ENCODE measurements around the gene TRPT1. TPM values are rescaled to one million over a fixed set of nuclear protein-coding genes. Genes with fewer than 3 reads are reported as not detected.

Gene TRPT1
- total RNA-seq, 1 donor from 2014 or later, result 110 TPM

DNA sequence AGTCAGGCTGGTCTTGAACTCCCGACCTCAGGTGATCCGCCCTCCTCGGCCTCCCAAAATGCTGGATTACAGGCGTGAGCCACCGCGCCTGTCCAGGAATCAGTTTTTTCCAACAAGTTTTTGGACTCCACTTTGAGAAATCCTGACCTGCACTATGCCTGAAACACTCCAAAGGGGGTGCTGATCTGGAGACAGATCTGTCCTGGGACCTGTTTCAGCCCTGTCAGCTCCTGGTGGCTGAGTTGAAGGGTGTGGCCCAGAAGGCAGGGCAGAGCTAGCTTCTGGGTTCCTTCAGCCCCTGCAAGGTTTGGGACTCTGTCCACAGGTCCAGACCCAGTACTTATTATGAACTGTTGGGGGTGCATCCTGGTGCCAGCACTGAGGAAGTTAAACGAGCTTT lies 5.6 kb upstream of the TRPT1 start:
- DNase-seq (ENCODE audit: low read depth), result no peak

DNA sequence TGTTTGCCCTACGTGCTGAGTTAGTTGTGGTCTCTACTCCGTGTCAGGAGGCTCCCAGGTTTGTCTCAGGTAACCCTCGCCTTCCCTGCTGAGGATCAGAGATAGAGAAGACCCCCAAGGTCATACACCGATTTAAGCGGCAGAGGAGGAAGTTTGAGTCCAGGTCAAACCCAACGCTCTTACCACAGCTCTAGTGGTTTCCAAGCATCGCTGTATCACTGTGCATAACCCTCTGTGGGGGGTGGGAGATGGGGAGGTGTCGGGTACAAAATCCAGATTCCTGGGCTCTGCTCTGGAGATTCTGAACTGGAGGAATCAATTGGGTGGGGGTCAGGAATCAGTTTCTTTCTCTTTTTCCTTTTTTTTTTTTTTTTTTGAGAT lies 5.0 kb upstream of the TRPT1 start:
- DNase-seq (ENCODE audit: low read depth), result no peak

DNA sequence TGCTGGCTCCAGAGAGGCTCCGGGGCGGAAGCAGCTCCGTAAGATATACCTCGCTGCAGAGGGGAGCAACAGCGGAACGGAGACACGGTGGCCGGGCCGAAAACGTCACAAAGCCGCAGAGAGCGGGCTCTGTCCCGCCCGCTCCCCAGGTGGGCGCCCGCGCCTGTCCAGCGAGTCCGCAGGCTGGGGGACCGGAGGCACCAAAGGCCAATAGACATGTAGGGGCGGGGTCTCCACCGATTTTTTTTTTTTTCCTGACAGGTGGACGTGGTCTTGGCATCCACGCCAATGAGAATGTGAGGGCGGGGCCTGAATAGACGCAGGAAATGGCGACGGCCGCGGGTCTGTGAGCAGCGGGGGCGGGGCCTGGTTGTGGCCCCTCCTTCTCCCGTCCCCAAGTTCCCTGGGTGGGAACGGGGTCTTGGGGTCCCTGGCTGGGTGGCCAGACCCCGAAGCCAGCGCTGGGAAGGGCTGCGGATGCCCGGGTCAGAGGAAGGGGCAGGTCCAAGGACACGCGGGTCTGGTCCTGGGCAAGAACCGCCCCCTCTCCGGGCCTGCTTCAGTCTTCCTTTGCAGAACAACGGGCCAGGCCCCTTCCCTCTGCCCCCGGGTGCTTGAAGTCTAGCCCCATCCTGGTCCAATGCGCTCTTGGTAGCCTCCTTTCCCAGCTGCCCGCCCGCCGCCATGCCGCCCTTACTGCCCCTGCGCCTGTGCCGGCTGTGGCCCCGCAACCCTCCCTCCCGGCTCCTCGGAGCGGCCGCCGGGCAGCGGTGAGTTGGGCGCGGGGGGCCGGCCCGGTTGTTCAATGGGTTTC lies 4.4 kb upstream of the TRPT1 start, which contains the start of gene DNAJC4:
Gene DNAJC4, plus strand, starts transcription at position 378 of the 814 bp plus-strand sequence. Its CDS starts 307 bp downstream, at position 685.
- DNase-seq (ENCODE audit: low read depth), result peak; percentile 83

GRCh38 chr11:64229744-64230170 lies 3.8 kb upstream of the TRPT1 start:
- DNase-seq (ENCODE audit: low read depth), result no peak

DNA sequence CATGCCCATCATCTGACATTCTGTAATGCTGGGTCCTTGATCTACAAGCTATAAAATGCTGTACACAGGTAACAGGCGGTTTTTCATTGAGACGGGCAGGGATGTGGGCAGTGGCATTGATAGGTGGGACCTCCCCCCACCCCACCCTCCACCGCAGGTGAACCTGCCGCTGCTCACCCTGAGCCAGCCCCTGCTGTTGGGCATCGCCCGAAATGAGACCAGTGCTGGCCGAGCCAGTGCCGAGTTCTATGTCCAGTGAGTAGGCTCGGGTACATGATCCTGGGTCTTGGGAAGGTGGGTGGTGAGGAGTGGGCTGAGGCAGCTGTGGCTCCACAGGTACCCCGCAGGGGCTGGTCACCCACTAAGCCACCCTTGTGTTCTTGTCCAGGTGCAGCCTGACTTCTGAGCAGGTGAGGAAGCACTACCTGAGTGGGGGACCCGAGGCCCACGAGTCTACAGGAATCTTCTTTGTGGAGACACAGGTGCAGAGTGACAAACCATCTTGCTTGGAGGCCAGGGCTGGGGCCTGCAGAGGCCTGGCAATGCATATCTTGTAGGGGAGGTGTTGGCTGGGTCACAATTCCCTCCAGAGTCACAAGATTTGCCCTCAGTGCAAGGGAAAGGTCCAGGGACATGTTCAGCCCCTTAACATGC lies 3.2 kb upstream of the TRPT1 start:
- DNase-seq (ENCODE audit: low read depth), result no peak

DNA sequence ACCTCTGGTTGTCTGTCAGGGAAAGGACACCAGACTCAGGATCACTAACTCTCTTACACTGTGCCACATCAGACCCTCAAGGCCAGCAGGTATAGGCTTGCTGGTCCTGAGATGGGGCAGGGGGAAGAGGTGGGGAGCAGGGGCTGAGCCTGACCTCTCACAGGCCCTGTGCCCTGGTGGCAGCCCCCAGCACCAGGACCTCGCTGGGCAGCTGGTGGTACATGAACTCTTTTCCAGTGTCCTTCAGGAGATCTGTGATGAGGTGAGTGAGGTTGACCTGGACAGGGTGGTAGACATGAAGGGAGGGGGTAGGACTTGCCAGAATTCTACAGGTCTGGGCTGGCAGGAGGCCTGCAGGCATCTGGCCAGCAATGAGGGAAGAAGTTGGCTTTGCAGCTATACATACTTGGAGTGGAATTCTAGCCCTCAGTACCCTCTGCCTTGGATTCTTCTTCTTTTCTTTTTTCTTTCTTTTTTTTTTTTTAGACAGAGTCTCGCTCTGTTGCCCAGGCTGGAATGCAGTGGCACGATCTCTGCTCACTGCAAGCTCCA lies 1.5 kb upstream of the TRPT1 start:
- no peak for DNase-seq (ENCODE audit: low read depth)

DNA sequence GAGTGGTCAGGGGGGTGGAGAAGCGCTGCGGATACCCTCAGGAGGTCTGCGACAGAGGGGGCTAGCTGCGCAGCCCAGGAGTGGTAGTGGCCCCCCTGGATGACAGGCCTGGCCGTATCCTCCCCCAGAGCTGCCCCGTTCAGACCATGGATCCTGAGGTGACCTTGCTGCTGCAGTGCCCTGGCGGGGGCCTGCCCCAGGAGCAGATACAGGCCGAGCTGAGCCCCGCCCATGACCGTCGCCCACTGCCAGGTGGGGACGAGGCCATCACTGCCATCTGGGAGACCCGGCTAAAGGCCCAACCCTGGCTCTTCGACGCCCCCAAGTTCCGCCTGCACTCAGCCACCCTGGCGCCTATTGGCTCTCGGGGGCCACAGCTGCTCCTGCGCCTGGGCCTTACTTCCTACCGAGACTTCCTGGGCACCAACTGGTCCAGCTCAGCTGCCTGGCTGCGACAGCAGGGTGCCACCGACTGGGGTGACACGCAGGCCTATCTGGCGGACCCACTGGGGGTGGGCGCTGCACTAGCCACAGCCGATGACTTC lies 593 bp upstream of the TRPT1 start:
- peak; percentile 90 for DNase-seq (ENCODE audit: low read depth)

- DNase-seq (ENCODE audit: low read depth), result no peak
Observed at GRCh38 chr11:64224891-64225607, 937 bp downstream of the TRPT1 start.

GRCh38 chr11:64224151-64224890 lies 1.7 kb downstream of the TRPT1 start:
- no peak for DNase-seq (ENCODE audit: low read depth)

- DNase-seq (ENCODE audit: low read depth), result peak; percentile 51
Observed at GRCh38 chr11:64223001-64223651, 2.9 kb downstream of the TRPT1 start.

GRCh38 chr11:64222651-64223000 lies 3.4 kb downstream of the TRPT1 start:
- no peak for DNase-seq (ENCODE audit: low read depth)

GRCh38 chr11:64220798-64221197 lies 5.2 kb downstream of the TRPT1 start:
- DNase-seq (ENCODE audit: low read depth), result no peak

GRCh38 chr11:64220271-64220670 lies 5.7 kb downstream of the TRPT1 start:
- DNase-seq (ENCODE audit: low read depth), result no peak

GRCh38 chr11:64219755-64220154 lies 6.2 kb downstream of the TRPT1 start:
- DNase-seq (ENCODE audit: low read depth), result no peak

DNA sequence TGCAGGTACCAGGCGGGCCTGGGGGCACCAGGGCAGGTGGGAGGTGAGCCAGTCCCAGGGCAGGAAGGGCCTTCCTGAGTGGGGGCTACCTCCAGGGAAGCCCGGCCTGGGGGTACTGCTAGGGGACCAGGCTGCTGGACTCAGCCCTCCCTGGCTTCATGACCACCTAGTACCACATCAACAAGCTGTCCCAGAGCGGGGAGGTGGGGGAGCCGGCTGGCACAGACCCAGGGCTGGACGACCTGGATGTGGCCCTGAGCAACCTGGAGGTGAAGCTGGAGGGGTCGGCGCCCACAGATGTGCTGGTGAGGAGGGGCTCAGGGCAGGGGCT lies 6.7 kb downstream of the TRPT1 start:
- no peak for DNase-seq (ENCODE audit: low read depth)

DNA sequence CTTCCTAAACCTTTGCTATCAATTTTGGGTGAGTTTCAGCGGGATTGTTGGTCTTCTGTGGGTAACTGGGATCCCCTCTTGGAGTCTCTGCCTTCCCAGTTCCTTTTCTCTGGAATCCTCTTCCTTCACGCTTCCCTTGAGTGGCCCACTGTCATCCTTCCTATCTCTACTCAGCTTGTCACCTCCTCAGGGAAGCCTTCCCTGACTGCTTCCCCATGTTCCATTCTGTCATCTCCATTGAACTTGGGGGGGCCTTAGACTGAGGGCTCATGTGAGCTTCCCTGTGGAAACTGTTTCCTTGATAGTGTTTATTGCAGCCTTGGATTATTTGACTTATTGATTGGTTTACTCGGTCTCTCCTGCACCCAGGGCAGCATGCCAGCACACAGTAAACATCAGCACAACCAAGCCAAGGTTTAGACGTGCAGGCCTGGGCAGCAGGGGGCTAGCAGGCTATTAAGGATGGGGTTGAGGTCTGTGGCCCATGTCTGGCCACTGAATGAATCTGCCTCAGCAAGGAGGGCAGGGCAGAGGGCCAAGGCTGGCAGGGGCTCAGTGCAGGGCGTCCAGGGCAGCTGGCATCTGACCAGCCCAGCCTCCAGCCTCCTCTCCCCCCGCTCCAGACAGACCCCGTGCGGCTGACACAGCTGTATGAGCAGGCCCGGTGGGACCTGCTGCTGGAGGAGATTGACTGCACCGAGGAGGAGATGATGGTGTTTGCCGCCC lies 7.2 kb downstream of the TRPT1 start:
- DNase-seq (ENCODE audit: low read depth), result no peak

DNA sequence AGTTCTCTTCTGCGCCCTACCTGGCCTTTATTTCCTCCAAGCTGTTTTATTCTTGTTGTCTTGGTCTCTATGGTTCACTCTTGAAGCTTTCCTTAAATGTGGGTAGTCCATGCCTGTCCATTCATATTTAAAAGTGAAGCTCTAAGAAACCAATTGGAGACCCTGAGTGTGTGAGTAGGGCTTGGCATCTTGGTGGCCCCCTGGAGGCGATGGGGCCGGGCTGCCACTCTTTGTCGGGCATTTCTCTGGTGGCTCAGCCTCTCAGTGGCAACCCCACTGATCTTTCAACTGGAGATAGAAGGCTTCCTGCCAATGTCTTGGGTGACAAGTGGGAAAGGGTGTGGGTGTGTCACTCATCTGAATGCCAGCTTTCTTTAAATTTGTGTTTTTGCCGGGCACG lies 9.1 kb downstream of the TRPT1 start:
- no peak for DNase-seq (ENCODE audit: low read depth)

DNA sequence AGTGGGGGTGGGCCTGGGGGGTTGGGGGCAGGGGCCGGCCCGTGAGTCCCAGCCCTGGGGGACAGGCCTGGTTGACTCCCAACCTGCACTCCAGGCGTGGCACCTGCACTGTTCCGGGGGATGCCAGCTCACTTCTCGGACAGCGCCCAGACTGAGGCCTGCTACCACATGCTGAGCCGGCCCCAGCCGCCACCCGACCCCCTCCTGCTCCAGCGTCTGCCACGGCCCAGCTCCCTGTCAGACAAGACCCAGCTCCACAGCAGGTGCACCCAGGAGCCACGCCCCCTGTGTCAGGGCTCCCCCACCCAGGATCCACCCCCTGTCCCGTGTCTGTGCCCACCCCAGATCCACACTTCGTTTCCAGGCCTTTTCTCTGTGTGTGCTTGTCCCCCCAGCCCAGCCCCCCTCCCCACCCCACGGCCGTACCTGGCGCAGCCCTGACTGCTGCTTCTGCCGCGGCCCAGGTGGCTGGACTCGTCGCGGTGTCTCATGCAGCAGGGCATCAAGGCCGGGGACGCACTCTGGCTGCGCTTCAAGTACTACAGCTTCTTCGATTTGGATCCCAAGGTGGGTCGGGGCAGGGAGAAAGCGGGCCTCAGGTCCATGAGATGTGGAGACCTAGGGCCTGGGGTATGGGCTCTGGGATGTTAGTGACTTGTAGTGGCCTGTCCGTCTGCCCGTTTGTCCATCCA lies 14.7 kb downstream of the TRPT1 start:
- no peak for DNase-seq (ENCODE audit: low read depth)
